VCaP (cell line): ENCODE results near the gene GRIA1.

Experiments used
- H3K27ac ChIP-seq: fragments of 450-650 bp; 2 replicates; pipeline ENCODE4 v1.5.1; 2017
- TF ChIP-seq, protein P1 (sequence below): fragments of 450-650 bp; conservative IDR thresholded peaks from 2 replicates; pipeline ENCODE4 v1.5.1; 2017; ENCODE audit warnings: mild to moderate bottlenecking, moderate library complexity

The GRIA1 gene

DNA sequence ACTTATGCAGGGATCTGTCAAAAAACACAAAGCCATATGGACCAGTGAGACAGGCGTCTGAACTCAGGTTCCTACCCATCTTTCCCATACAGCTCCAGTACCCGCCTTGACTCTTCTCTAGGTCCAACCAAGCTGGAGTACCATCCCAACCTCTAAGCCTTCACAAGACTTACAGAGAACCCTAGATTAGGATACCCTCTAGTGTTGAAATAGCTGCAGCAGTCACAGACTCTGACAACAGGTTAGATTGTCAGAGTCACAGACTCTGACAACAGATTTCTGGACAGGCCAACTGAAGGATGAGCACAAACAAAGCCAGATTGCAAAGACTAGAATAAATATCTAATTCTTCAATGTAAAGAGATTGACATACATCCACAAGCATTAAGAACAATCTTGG lies 266.1 kb downstream of the GRIA1 start:
- H3K27ac ChIP-seq = no peak overlapping the region

GRCh38 chr5:153765987-153766386 lies 275.5 kb downstream of the GRIA1 start:
- TF ChIP-seq, protein P1, sequence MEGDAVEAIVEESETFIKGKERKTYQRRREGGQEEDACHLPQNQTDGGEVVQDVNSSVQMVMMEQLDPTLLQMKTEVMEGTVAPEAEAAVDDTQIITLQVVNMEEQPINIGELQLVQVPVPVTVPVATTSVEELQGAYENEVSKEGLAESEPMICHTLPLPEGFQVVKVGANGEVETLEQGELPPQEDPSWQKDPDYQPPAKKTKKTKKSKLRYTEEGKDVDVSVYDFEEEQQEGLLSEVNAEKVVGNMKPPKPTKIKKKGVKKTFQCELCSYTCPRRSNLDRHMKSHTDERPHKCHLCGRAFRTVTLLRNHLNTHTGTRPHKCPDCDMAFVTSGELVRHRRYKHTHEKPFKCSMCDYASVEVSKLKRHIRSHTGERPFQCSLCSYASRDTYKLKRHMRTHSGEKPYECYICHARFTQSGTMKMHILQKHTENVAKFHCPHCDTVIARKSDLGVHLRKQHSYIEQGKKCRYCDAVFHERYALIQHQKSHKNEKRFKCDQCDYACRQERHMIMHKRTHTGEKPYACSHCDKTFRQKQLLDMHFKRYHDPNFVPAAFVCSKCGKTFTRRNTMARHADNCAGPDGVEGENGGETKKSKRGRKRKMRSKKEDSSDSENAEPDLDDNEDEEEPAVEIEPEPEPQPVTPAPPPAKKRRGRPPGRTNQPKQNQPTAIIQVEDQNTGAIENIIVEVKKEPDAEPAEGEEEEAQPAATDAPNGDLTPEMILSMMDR = no peak
- no peak overlapping the region for H3K27ac ChIP-seq

More for the DNA sequence above, 266.1 kb downstream of the GRIA1 start:
- TF ChIP-seq, protein P1 = no peak

GRCh38 chr5:153767221-153768188 lies 277.0 kb downstream of the GRIA1 start:
- TF ChIP-seq, protein P1 = no peak
- H3K27ac ChIP-seq = no peak overlapping the region

- TF ChIP-seq, protein P1 = no peak
- H3K27ac ChIP-seq = no peak overlapping the region
These were observed 279.6 kb downstream of the GRIA1 start for GRCh38 chr5:153770066-153770465.

DNA sequence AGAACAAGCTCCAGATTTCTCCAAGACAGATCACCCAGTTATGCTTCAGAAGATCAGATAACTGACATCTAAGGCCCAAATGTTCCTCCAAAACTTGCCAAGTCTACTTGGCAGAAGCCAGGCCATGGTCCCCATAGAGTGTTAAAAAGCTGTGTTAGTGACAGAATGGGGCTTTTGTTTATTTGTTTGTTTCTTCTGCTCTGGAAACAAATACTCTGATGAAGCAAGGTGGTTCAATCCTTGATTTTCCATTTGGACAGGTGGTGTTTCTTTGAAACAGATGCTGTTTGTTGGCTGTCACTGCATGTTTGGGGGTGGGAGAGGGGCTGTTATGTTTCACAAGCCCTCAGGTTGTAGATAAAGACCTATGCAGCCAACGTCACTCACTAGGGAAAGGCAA lies 284.2 kb downstream of the GRIA1 start:
- H3K27ac ChIP-seq = no peak overlapping the region
- TF ChIP-seq, protein P1 = no peak

GRCh38 chr5:153775923-153776322 lies 285.5 kb downstream of the GRIA1 start:
- TF ChIP-seq, protein P1 = no peak
- no peak overlapping the region for H3K27ac ChIP-seq

DNA sequence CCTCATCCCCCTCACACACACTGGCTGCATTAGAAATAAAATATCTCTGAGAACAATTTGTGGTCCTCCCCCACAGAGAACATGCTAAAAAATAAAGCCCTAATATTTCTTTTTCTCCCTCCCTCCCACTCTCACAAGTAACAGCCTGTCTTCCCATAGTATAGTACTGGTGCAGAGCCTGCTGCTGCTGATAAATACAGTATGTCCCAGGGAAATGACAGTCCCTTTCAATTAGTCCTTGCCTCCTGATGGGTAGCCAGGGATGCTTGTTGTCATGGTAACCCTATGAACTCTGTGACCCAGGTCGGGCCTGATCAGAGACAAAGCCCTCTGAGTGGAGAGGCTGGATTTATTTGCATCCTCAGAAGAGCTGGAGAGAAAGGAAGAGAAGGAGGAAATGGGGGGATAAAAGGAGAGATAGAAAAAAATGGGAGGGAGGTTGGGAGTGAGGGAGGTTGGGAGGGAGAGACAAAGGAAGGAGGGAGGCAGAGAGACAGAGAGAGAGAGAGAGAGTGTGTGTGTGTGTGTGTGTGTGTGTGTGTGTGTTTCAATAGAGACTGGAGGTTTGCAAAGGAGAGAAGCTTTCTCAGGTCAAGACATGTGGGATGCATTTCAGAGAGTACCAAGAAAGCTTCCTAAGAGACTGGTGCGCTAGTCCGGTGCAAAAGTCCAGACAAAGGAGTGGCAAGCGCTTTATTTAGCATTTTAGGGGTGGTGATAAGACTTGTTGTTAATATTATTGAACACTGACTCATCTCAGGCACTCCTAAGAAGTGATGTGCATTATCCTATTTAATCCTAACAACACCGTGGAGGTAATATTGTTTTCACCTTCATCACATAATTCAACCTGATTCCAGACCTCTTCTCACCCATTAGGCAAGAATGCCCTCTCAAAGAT lies 287.5 kb downstream of the GRIA1 start:
- H3K27ac ChIP-seq = no peak overlapping the region
- TF ChIP-seq, protein P1 = no peak
